HEK293 (cell line): ENCODE measurements around the gene PIGN.

ENCODE experiments used
- YY1 ChIP-seq: fragments of 450-650 bp; formaldehyde crosslinking; IDR thresholded peaks from 2 replicates; pipeline ENCODE4 v1.5.1; 2018; ENCODE audit warnings: missing biosample characterization, missing genetic modification characterization
- YY2 ChIP-seq: fragments of 450-650 bp; formaldehyde crosslinking; IDR thresholded peaks from 2 replicates; pipeline ENCODE4 v1.5.1; 2016; ENCODE audit warnings: missing biosample characterization, missing genetic modification characterization
- ZBTB17 ChIP-seq: fragments of 450-650 bp; formaldehyde crosslinking; IDR thresholded peaks from 2 replicates; pipeline ENCODE4 v1.5.1; 2016; ENCODE audit warnings: missing biosample characterization, missing genetic modification characterization
- ZNF311 ChIP-seq: fragments of 450-650 bp; formaldehyde crosslinking; IDR thresholded peaks from 2 replicates; pipeline ENCODE4 v1.5.1; 2017; ENCODE audit warnings: missing biosample characterization, missing genetic modification characterization, borderline replicate concordance
- ZNF48 ChIP-seq: fragments of 450-650 bp; formaldehyde crosslinking; IDR thresholded peaks from 2 replicates; pipeline ENCODE4 v1.5.1; 2016; ENCODE audit warnings: missing biosample characterization, missing genetic modification characterization
- ZNF629 ChIP-seq: fragments of 450-650 bp; formaldehyde crosslinking; IDR thresholded peaks from 2 replicates; pipeline ENCODE4 v1.5.1; 2017; ENCODE audit warnings: missing biosample characterization, missing genetic modification characterization
- ZNF785 ChIP-seq: fragments of 450-650 bp; formaldehyde crosslinking; IDR thresholded peaks from 2 replicates; pipeline ENCODE4 v1.5.1; 2016; ENCODE audit warnings: missing biosample characterization, missing genetic modification characterization
- TF ChIP-seq, protein P1 (sequence below): fragments of 450-650 bp; formaldehyde crosslinking; IDR thresholded peaks from 2 replicates; pipeline ENCODE4 v1.5.1; 2016; ENCODE audit warnings: missing biosample characterization, missing genetic modification characterization
- TF ChIP-seq, protein P2 (sequence below): fragments of 450-650 bp; formaldehyde crosslinking; IDR thresholded peaks from 2 replicates; pipeline ENCODE4 v1.5.0; 2017; ENCODE audit warnings: missing biosample characterization, missing genetic modification characterization, borderline replicate concordance
- TF ChIP-seq, protein P3 (sequence below): fragments of 450-650 bp; formaldehyde crosslinking; IDR thresholded peaks from 2 replicates; pipeline ENCODE4 v1.5.1; 2016; ENCODE audit warnings: missing biosample characterization, missing genetic modification characterization
- TF ChIP-seq, protein P4 (sequence below): fragments of 450-650 bp; formaldehyde crosslinking; IDR thresholded peaks from 2 replicates; pipeline ENCODE4 v1.5.1; 2017; ENCODE audit warnings: missing biosample characterization, missing genetic modification characterization
- TF ChIP-seq, protein P5 (sequence below): fragments of 450-650 bp; formaldehyde crosslinking; IDR thresholded peaks from 2 replicates; pipeline ENCODE4 v1.5.1; 2016; ENCODE audit warnings: missing biosample characterization, missing genetic modification characterization

DNA sequence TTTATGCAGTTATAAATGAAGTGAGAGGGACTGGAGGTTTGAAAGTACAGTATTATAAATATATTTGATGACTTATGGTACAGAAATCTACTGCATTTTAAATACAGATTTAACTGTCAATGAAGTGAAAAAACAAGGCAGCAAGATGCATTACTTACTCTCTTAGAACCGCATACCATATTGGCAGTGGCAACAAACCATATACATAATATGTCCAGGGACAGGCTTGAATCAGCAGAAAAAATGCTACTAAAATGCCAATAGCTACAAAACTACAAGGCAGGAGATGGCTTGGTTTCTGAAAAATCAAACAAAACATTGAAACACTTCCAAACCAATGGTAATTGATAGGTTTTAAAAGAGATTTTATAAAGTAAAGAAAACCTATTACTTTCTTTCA is 77.2 kb downstream of the PIGN start:
- TF ChIP-seq, protein P1, sequence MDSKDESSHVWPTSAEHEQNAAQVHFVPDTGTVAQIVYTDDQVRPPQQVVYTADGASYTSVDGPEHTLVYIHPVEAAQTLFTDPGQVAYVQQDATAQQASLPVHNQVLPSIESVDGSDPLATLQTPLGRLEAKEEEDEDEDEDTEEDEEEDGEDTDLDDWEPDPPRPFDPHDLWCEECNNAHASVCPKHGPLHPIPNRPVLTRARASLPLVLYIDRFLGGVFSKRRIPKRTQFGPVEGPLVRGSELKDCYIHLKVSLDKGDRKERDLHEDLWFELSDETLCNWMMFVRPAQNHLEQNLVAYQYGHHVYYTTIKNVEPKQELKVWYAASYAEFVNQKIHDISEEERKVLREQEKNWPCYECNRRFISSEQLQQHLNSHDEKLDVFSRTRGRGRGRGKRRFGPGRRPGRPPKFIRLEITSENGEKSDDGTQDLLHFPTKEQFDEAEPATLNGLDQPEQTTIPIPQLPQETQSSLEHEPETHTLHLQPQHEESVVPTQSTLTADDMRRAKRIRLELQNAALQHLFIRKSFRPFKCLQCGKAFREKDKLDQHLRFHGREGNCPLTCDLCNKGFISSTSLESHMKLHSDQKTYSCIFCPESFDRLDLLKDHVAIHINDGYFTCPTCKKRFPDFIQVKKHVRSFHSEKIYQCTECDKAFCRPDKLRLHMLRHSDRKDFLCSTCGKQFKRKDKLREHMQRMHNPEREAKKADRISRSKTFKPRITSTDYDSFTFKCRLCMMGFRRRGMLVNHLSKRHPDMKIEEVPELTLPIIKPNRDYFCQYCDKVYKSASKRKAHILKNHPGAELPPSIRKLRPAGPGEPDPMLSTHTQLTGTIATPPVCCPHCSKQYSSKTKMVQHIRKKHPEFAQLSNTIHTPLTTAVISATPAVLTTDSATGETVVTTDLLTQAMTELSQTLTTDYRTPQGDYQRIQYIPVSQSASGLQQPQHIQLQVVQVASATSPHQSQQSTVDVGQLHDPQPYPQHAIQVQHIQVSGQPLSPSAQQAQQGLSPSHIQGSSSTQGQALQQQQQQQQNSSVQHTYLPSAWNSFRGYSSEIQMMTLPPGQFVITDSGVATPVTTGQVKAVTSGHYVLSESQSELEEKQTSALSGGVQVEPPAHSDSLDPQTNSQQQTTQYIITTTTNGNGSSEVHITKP (tag by site-specific recombination) = no peak
- TF ChIP-seq ZNF48 (no peak), ZNF785 (tag by site-specific recombination) (no peak), YY2 (no peak), YY1 (no peak), ZNF629 (tag by site-specific recombination) (no peak), ZBTB17 (tag by site-specific recombination) (no peak), ZNF311 (tag by site-specific recombination) (no peak)
- TF ChIP-seq, protein P2, sequence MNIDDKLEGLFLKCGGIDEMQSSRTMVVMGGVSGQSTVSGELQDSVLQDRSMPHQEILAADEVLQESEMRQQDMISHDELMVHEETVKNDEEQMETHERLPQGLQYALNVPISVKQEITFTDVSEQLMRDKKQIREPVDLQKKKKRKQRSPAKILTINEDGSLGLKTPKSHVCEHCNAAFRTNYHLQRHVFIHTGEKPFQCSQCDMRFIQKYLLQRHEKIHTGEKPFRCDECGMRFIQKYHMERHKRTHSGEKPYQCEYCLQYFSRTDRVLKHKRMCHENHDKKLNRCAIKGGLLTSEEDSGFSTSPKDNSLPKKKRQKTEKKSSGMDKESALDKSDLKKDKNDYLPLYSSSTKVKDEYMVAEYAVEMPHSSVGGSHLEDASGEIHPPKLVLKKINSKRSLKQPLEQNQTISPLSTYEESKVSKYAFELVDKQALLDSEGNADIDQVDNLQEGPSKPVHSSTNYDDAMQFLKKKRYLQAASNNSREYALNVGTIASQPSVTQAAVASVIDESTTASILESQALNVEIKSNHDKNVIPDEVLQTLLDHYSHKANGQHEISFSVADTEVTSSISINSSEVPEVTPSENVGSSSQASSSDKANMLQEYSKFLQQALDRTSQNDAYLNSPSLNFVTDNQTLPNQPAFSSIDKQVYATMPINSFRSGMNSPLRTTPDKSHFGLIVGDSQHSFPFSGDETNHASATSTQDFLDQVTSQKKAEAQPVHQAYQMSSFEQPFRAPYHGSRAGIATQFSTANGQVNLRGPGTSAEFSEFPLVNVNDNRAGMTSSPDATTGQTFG (tag by site-specific recombination) = no peak
- TF ChIP-seq, protein P3, sequence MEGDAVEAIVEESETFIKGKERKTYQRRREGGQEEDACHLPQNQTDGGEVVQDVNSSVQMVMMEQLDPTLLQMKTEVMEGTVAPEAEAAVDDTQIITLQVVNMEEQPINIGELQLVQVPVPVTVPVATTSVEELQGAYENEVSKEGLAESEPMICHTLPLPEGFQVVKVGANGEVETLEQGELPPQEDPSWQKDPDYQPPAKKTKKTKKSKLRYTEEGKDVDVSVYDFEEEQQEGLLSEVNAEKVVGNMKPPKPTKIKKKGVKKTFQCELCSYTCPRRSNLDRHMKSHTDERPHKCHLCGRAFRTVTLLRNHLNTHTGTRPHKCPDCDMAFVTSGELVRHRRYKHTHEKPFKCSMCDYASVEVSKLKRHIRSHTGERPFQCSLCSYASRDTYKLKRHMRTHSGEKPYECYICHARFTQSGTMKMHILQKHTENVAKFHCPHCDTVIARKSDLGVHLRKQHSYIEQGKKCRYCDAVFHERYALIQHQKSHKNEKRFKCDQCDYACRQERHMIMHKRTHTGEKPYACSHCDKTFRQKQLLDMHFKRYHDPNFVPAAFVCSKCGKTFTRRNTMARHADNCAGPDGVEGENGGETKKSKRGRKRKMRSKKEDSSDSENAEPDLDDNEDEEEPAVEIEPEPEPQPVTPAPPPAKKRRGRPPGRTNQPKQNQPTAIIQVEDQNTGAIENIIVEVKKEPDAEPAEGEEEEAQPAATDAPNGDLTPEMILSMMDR (tag by site-specific recombination) = no peak
- TF ChIP-seq, protein P4, sequence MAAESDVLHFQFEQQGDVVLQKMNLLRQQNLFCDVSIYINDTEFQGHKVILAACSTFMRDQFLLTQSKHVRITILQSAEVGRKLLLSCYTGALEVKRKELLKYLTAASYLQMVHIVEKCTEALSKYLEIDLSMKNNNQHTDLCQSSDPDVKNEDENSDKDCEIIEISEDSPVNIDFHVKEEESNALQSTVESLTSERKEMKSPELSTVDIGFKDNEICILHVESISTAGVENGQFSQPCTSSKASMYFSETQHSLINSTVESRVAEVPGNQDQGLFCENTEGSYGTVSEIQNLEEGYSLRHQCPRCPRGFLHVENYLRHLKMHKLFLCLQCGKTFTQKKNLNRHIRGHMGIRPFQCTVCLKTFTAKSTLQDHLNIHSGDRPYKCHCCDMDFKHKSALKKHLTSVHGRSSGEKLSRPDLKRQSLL (tag by site-specific recombination) = no peak
- TF ChIP-seq, protein P5, sequence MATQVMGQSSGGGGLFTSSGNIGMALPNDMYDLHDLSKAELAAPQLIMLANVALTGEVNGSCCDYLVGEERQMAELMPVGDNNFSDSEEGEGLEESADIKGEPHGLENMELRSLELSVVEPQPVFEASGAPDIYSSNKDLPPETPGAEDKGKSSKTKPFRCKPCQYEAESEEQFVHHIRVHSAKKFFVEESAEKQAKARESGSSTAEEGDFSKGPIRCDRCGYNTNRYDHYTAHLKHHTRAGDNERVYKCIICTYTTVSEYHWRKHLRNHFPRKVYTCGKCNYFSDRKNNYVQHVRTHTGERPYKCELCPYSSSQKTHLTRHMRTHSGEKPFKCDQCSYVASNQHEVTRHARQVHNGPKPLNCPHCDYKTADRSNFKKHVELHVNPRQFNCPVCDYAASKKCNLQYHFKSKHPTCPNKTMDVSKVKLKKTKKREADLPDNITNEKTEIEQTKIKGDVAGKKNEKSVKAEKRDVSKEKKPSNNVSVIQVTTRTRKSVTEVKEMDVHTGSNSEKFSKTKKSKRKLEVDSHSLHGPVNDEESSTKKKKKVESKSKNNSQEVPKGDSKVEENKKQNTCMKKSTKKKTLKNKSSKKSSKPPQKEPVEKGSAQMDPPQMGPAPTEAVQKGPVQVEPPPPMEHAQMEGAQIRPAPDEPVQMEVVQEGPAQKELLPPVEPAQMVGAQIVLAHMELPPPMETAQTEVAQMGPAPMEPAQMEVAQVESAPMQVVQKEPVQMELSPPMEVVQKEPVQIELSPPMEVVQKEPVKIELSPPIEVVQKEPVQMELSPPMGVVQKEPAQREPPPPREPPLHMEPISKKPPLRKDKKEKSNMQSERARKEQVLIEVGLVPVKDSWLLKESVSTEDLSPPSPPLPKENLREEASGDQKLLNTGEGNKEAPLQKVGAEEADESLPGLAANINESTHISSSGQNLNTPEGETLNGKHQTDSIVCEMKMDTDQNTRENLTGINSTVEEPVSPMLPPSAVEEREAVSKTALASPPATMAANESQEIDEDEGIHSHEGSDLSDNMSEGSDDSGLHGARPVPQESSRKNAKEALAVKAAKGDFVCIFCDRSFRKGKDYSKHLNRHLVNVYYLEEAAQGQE (tag by site-specific recombination) = no peak
